NCI-H82 (cell line): ENCODE results near the gene ZNF398.
"Not testable (repeated sequence)": the region's sequence is repeated elsewhere in the genome, so short reads cannot be mapped to it uniquely, and the experiment has no call there.

ENCODE experiments used
- DNase-seq: peaks from one replicate; lab custom pipeline; 2025; lab: John Stamatoyannopoulos, UW

The ZNF398 gene, protein sequence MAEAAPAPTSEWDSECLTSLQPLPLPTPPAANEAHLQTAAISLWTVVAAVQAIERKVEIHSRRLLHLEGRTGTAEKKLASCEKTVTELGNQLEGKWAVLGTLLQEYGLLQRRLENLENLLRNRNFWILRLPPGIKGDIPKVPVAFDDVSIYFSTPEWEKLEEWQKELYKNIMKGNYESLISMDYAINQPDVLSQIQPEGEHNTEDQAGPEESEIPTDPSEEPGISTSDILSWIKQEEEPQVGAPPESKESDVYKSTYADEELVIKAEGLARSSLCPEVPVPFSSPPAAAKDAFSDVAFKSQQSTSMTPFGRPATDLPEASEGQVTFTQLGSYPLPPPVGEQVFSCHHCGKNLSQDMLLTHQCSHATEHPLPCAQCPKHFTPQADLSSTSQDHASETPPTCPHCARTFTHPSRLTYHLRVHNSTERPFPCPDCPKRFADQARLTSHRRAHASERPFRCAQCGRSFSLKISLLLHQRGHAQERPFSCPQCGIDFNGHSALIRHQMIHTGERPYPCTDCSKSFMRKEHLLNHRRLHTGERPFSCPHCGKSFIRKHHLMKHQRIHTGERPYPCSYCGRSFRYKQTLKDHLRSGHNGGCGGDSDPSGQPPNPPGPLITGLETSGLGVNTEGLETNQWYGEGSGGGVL

DNA sequence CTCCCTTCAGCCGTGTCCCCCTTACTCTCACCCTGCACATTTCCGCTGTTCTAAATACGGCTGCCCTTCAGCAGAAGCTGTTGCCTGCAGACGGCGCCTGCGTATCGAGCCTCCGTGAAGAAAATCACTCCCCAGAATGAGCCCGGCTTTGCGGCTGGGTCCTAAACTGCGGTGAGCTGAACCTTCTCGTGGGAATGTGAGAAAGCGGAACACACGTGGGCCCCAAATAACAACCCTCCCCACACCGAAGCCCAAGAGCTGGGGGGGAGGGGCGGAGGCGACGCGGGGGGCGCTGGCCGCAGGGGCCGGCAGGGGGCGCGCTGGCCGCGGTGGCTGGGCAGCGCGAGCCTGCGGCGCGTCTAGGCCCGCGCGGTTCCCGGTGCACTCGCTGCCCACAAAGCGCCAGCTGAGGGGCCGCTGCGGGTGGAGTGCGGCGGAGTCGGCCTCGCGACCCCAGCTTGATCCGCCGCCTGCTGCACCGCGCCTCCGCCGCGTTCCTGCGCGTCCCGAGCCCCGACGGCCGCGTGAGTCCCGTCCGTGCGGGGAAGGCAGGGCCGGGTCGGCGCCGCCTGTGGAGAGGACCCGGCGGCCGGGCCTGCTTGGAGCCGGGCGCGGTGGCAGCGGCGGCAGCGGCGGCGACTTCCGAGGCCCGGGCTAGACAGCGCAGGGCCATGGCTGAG lies at the start of gene ZNF398:
Gene ZNF398, plus strand, starts transcription at position 382 of the 680 bp plus-strand sequence. Its CDS starts 290 bp downstream, at position 672.
- peak; percentile 87 for DNase-seq

DNA sequence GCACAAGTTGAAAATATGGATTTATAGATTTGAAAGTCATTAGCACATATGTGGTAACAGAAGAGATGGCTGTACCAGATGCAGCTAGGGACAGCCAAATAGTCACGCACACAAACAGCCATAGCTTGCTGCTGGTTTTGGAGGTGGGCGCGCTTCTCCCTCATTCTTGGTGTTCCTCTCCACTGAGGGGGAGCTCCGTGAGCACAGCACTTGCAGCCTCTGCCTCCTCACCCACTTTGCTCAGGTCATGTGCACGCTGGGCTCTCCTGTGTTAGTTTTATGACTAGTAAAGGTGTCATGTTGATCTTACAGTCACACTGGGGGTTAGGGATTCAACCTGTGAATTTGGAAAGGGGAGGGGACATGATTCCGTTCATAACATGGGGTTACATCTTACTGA lies 48.2 kb upstream of the ZNF398 start:
- no peak for DNase-seq

GRCh38 chr7:149100821-149101220 lies 46.4 kb upstream of the ZNF398 start:
- DNase-seq = no peak

GRCh38 chr7:149102666-149103065 lies 44.6 kb upstream of the ZNF398 start:
- no peak for DNase-seq

GRCh38 chr7:149103424-149103823 lies 43.8 kb upstream of the ZNF398 start:
- DNase-seq = no peak

DNA sequence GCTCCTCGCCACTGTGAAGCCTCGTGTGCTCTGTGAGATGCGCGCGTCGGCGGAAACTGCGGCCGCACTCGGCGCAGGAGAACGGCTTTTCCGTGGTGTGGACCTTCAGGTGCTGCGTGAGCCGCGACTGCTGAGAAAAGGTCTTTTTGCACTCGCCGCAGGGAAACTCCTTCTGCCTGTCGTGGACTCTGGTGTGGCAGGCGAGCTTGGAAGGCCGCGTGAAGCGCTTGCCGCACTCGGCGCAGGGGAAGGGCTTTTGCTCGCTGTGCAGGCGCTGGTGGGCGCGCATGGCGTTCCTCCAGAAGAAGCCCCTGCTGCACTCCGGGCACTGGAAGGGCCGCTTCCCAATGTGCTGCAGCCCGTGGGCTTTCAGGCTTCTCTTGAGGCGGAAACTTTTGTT lies 43.0 kb upstream of the ZNF398 start:
- no peak for DNase-seq

DNA sequence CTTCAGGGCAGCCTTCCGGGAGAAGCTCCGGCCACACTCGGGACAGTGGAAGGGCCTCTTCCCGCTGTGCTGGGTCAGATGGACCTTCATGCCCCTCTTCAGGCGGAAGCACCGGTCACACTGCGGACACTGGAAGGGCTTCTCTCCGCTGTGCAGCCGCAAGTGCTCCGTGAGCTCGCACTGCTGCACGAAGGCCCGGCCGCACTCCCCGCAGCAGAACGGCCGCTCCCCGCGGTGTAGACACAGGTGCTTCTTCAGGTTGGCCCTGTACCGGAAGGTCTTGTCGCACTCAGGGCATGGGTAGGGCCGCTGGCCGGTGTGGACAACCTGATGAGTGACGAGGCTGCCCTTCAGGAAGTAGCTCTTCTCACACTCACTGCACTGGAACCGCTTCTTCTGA lies 42.5 kb upstream of the ZNF398 start:
- DNase-seq = no peak

GRCh38 chr7:149109969-149110368 lies 37.3 kb upstream of the ZNF398 start:
- DNase-seq = no peak

- DNase-seq = peak; percentile 46
Measured at GRCh38 chr7:149125189-149125862, 21.9 kb upstream of the ZNF398 start.

GRCh38 chr7:149125863-149126661 lies 21.2 kb upstream of the ZNF398 start, which contains the start of gene ZNF425:
TSS of gene ZNF425 (minus strand) at chr7:149126324. CDS start at chr7:149126213, 111 bp downstream.
- DNase-seq = peak; percentile 94

GRCh38 chr7:149126662-149127266 lies 20.5 kb upstream of the ZNF398 start:
- peak; percentile 66 for DNase-seq

DNA sequence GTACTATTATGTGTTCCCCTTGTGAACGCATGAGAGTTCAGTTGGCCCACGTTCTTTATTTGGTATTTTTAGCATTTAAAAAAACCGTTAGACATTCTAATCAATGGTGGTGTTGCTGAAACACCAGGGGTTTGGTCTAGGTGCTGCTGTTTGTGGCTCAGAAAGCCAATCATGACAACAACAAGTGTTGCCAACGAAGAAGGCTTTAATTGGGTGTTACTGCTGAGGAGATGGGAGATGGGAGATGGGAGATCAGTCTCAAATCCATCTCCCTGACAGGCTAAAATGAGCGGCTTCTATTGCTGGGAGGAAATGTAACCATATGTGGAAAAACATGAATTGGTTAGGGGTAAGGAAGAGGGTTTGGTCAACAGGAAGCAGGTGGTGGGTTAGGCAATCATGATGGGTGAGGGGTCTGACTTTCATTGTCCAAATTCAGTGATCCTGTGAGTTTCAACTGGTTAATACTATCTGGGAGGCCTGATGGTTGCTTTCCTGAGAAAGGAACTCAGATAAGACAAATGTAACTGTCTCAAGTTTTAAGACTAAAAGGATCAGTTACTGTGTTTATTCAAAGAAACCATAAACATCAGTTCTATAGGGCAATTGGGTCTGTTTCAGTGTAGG lies 16.6 kb upstream of the ZNF398 start:
- no peak for DNase-seq

DNA sequence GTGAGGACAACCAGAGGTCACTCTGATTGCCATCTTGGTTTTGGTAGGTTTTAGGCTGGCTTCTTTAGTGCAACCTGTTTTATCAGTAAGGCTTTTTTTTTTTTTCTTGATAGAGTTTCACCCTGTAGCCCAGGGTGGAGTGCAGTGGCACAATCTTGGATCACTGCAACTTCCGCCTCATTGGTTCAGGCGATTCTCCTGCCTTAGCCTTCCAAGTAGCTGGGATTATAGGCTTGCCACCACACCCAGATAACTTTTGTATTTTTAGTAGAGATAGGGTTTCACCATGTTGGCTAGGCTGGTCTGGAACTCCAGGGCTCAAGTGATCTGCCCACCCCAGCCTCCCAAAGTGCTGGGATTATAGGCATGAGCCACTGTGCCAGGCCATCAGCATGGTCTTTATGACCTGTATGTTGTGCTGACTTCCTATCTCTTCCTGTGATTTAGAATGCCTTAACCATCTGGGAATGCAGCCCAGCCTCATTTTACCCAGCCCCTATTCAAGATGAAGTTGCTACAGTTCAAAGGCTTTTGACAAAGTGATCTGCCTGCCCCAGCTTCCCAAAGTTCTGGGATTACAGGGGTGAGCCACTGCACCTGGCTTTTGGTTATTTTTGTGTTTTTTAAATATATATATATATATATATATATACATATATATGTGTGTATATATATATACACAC lies 14.1 kb upstream of the ZNF398 start:
- no peak for DNase-seq

GRCh38 chr7:149136118-149136517 lies 11.1 kb upstream of the ZNF398 start:
- DNase-seq = no peak

- DNase-seq = no peak
Measured at GRCh38 chr7:149140831-149141230, 6.4 kb upstream of the ZNF398 start.

DNA sequence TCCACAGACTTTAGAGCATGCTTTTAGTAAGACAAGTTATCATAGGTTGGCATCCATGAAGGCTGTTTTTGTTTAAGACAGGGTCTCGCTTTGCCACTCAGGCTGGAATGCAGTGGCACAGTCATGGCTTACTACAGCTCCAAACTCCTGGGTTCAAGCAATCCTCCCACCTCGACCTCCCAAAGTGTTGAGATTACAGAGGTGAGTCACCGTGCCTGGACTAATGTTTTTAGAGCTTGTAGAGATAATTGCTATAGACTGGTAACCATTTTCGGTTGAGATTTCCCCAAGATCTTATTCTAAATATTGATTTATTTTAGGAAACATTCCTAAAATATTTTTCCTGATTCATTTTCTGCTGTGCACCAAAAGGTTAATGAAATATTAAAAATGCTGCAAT lies 5.4 kb upstream of the ZNF398 start:
- DNase-seq = no peak

GRCh38 chr7:149144436-149144922 lies 2.8 kb upstream of the ZNF398 start:
- DNase-seq = not testable (repeated sequence)

DNA sequence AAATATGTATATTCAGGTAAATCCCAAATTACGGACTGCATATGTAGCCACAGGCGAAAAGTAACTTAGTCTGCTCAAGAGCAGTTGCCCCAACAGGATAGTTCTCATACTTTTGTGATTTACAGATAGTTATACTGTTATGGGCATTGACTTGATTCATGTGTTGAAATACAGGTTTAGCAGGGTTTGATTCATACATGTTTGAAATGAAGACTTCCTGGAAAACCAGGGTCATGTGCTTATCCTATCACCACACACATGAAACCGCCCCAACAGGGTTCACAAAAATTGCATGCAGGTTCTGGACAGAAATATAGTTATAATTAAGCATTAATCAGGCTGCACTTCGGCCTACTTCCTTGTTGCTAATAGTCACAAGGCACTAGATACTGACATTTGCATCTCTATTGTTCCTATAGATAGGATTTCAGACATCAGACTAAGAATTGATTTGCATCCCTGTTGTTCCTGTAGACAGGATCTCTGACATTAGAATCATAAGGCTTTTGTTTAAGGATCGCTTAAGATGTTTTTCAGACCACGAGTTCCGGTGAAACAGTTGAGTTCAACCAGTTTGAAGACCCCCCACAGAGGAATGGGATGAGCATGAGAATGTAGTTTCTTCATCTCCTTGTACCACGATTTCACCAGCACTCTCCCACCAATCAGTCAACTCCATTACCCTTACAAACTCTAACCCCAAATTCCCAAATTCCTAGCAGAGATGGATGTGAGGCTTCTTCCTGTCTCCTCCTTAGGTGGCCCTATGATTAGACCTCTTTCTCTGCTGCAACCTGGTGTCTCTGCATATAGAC lies 2.0 kb upstream of the ZNF398 start:
- no peak for DNase-seq
